HAP-1 (cell line): ENCODE measurements around the gene GLYATL1B.
"Not testable (repeated sequence)": the region's sequence is repeated elsewhere in the genome, so short reads cannot be mapped to it uniquely, and the experiment has no call there.

Experiments
- DNase-seq, 2 experiments: peaks; one replicate each; pipeline ENCODE4 v3.0.0-alpha.2; 2016 to 2020; ENCODE audit warnings: low spot score in 2 of 2
- H3K27me3 ChIP-seq: fragments of 250-450 bp; sonication (Bioruptor Pico); 2 replicates; pipeline ENCODE4 v1.5.1; 2020; ENCODE audit warnings: low read depth, mild to moderate bottlenecking, moderate library complexity
- H3K36me3 ChIP-seq: fragments of 250-450 bp; sonication (Bioruptor Pico); replicated peaks from 2 replicates; pipeline ENCODE4 v1.5.1; 2020; ENCODE audit warnings: mild to moderate bottlenecking
- H3K4me1 ChIP-seq: fragments of 250-450 bp; sonication (Bioruptor Pico); 2 replicates; pipeline ENCODE4 v1.5.1; 2020; ENCODE audit warnings: mild to moderate bottlenecking
- H3K4me3 ChIP-seq: fragments of 250-450 bp; sonication (Bioruptor Pico); 2 replicates; pipeline ENCODE4 v1.5.1; 2020; ENCODE audit warnings: mild to moderate bottlenecking, moderate library complexity
- H3K9me3 ChIP-seq: fragments of 250-450 bp; sonication (Bioruptor Pico); 2 replicates; pipeline ENCODE4 v1.5.1; 2020; ENCODE audit warnings: mild to moderate bottlenecking, moderate library complexity
- in situ Hi-C: fragments of 300-500 bp; cut with MboI; formaldehyde crosslinking; loops from 3 replicates; pipeline ENCODE4 v1.14.3; 2020; ENCODE audit warnings: low sequenced_read_pairs, inconsistent platforms, mixed read lengths

Gene GLYATL1B

DNA sequence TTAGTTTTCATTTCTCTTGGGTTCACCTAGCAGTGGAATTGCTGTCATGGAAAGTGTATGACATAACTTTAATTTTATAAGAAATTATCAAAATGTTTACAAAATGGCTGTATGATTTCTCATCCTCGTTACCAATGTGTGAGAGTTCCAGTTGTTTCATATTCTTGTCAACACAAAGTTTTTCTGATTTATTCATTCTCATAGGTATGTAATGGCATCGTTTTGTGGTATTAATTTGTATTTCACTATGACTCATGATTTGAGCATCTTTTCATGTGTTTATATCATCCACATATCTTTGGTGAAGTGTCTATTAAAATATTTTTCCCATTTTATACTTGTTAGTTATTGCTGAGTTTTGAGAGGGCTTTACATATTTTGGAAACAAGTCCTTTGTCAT is 26.4 kb downstream of the GLYATL1B start:
- in situ Hi-C loops: no loop called here
- Histone ChIP-seq H3K4me1 (peaks cover 7% of the 10 kb centered on the region; the same call in 1 of the 2 replicates), H3K9me3 (no peaks in the 10 kb centered on the region), H3K27me3 (no peaks in the 10 kb centered on the region), H3K4me3 (no peak overlapping the region), H3K36me3 (peaks cover 46% of the 10 kb centered on the region)
- no peak for DNase-seq

DNA sequence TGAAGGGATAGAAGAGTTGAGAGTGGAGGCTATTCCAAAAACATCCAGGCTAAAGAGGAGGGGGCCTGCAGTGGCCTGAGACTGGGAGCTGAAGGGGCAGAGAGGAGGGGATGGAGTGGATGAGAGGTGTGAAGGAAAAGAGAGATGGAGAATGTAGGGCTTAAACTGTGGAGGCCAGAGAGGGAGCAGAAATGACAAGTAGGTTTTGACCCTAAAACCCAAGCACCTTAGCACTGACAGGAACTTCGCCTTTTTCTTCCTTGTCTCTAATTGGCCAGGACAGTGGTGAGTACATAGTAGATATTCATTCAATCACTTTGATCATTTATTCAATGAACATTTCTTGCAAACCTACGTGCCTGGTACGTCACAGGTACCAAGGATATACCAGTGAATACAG is 28.2 kb downstream of the GLYATL1B start:
- Histone ChIP-seq H3K9me3 (0 out of 2 replicates have a peak, but pooled peaks cover 5% of the 10 kb centered on the region), H3K4me1 (peaks cover 5% of the 10 kb centered on the region; the same call in 1 of the 2 replicates), H3K36me3 (peaks cover 44% of the 10 kb centered on the region), H3K27me3 (no peaks in the 10 kb centered on the region), H3K4me3 (no peak overlapping the region)
- in situ Hi-C loops: no loop called here
- no peak for DNase-seq

DNA sequence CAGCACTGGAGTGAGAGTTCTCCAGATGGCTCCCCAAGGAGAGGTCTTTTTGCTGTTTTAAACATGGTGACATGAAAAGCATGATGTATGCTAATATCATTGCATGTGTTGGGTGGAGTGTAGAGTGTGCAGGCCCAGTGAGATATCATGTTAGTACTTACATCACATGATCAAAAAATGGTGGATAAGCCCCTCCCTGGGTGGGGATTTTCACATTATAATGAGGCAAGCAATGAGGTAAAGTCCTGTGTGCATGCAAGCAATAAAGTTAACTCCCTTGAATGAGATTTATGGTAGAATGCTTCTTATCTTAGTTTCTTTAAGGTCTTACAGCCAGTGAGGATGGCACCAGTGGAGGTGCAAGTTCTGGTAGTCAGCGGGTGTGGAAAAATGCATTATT is 29.4 kb downstream of the GLYATL1B start:
- Histone ChIP-seq H3K4me3 (no peak overlapping the region), H3K9me3 (0 out of 2 replicates have a peak, but pooled peaks cover 5% of the 10 kb centered on the region), H3K4me1 (no peaks in the 10 kb centered on the region), H3K36me3 (peaks cover 36% of the 10 kb centered on the region), H3K27me3 (no peaks in the 10 kb centered on the region)
- in situ Hi-C loops: no loop called here
- DNase-seq: no peak

DNA sequence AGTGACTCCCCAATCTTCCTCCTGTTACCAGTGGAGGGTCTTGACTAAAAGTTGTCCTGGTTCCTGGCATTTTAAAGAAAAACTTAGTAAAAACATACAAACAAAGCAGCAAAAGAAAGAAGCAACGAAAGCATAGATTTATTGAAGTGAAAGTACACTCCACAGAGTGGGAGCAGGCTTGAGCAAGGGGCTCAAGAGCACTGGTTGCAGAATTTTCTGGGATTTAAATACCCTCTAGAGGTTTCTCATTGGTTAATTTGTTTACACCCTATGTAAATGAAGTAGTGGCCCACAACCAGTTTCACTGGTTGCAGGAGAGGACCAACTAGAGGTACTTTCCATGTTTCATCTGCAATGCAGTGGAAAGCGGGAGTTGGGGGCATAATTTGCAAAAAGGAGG is 31.7 kb downstream of the GLYATL1B start:
- H3K9me3 ChIP-seq: 0 out of 2 replicates have a peak, but pooled peaks cover 5% of the 10 kb centered on the region
- in situ Hi-C loops: no loop called here
- no peaks in the 10 kb centered on the region for H3K4me1 ChIP-seq
- peaks cover 21% of the 10 kb centered on the region for H3K36me3 ChIP-seq
- no peak for DNase-seq
- H3K4me3 ChIP-seq: no peak overlapping the region
- no peaks in the 10 kb centered on the region for H3K27me3 ChIP-seq

DNA sequence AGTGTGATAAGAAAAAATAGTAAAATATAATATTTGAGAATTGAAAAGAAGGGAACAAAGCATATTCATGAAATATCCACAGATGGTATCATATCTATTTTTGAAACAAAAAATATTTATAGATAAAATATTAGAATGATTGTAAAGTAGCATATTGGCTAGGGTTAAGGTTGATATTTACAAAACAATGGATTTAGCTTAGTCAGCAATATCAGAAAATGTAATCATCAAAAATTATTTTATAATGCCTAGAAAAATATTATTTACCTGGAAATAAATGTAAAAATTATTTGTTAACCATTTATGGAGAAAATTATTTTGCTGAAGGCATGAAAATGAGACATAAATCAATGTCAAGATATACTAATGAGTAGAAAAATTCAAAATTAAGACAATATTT is 33.7 kb downstream of the GLYATL1B start:
- H3K4me3 ChIP-seq: no peak overlapping the region
- H3K9me3 ChIP-seq: 0 out of 2 replicates have a peak, but pooled peaks cover 5% of the 10 kb centered on the region
- no peaks in the 10 kb centered on the region for H3K27me3 ChIP-seq
- DNase-seq: no peak
- no peaks in the 10 kb centered on the region for H3K4me1 ChIP-seq
- H3K36me3 ChIP-seq: peaks cover 19% of the 10 kb centered on the region
- in situ Hi-C loops: no loop called here

DNA sequence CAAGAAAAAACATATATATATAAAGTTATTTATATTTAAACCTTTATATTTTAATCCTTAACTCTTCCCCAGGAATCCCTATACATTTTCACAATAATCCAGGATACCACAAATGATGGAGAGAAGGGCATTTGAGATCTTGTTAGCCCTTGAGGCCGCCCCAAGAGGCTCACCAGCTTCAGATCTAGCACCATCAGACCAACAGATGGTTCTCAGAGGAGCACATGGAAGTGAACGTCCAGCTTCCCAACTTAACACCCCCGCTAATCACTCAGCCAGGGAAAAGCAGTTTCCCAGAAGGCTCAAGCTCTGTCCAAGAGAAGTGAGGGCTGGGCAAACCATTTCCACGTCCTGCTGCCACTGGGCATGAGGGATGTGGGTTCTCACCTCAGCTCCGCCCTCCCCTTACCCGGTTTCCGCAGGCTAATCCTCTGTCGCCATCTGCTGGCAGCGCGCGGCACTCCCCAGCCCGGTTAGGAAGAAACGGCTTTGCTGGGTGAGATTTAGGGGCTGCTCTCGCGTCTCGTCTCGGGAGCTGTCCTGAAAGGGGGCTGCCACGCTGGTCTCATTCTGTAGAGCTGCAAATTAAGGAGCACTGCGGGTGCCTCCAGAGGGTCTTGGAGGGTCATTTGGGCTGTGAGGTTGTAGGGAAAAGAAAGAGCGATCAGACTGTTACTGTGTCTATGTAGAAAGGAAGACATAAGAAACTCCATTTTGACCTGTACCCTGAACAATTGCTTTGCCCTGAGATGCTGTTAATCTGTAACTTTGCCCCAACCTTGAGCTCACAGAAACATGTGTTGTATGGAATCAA is 49.7 kb downstream of the GLYATL1B start:
- DNase-seq: peak; percentile 65 to 91
- Histone ChIP-seq H3K27me3 (no peaks in the 10 kb centered on the region), H3K36me3 (no peaks in the 10 kb centered on the region), H3K4me1 (no peaks in the 10 kb centered on the region), H3K9me3 (no peaks in the 10 kb centered on the region), H3K4me3 (no peak overlapping the region)
- in situ Hi-C loops: no loop called here

DNA sequence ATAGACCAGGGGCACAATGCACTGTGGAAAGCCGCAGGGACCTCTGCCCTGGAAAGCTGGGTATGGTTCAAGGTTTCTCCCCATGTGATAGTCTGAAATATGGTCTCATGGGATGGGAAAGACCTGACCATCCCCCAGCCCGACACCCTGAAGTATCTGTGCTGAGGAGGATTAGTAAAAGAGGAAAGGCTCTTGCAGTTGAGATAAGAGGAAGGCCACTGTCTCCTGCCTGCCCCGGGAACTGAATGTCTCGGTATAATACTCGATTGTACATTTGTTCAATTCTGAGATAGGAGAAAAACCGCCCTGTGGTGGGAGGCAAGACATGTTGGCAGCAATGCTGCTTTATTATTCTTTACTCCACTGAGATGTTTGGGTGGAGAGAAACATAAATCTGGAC is 50.4 kb downstream of the GLYATL1B start:
- H3K27me3 ChIP-seq, DNase-seq, H3K4me3 ChIP-seq, H3K36me3 ChIP-seq, in situ Hi-C loops, H3K4me1 ChIP-seq, H3K9me3 ChIP-seq: not testable (repeated sequence)

DNA sequence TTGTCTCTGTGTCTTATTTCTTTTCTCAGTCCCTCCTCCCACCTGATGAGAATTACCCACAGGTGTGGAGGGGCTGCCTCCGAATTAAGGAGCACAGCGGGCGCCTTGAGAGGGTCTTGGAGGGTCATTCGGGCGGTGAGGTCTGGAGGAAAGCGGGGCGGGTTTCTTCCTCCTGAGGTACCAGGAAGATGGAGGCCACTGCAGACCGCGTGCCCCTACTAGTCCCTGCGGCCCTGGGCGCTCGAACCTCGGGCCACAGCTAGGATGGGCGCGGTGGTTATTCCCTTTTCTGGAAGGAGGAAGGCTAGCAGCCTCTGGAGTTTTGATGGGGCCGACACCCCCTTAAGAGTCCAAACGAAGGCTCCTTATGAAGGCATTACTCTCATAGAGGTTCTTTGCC is 51.1 kb downstream of the GLYATL1B start:
- in situ Hi-C loops: no loop called here
- Histone ChIP-seq H3K4me3 (no peak overlapping the region), H3K36me3 (no peaks in the 10 kb centered on the region), H3K27me3 (no peaks in the 10 kb centered on the region), H3K9me3 (no peaks in the 10 kb centered on the region), H3K4me1 (peaks cover 10% of the 10 kb centered on the region)
- no peak for DNase-seq

DNA sequence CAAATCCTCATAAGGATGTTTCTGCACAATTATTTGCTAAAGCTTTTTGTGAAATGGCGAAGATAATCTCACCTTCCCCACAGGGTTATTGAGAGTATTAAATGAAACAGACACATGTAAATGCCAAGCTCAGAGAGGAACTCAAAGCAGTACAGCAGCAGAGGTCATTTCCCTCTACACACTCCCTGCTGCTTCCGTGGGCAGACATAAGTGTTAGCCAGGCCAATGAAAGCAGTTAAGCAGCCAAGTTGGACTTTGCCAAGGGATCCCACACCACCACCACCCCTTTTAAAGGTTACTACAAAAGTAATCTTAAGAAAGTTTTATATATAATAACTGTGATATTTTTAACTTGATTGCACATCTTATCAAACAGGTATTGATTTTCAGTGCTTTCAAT is 52.5 kb downstream of the GLYATL1B start:
- DNase-seq: no peak
- H3K4me1 ChIP-seq: peaks cover 14% of the 10 kb centered on the region
- no peak overlapping the region for H3K4me3 ChIP-seq
- H3K27me3 ChIP-seq: no peaks in the 10 kb centered on the region
- in situ Hi-C loops: no loop called here
- no peaks in the 10 kb centered on the region for H3K36me3 ChIP-seq
- no peaks in the 10 kb centered on the region for H3K9me3 ChIP-seq

DNA sequence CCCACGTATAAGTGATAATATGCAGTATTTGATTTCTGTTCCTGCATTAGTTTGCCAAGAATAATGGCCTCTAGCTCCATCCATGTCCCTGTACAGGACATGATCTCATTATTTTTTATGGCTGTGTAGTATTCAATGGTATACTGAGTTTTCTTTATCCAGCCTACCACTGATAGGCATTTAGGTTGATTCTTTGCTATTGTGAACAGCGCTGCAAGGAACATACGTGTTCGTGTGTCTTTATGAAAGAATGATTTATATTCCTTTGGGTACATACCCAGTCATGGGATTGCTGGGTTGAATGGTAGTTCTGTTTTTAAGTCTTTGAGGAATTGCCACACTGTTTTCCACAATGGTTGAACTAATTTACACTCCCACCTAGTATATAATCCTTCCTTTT is 55.1 kb downstream of the GLYATL1B start:
- Histone ChIP-seq H3K27me3 (no peaks in the 10 kb centered on the region), H3K4me1 (peaks cover 22% of the 10 kb centered on the region)

DNA sequence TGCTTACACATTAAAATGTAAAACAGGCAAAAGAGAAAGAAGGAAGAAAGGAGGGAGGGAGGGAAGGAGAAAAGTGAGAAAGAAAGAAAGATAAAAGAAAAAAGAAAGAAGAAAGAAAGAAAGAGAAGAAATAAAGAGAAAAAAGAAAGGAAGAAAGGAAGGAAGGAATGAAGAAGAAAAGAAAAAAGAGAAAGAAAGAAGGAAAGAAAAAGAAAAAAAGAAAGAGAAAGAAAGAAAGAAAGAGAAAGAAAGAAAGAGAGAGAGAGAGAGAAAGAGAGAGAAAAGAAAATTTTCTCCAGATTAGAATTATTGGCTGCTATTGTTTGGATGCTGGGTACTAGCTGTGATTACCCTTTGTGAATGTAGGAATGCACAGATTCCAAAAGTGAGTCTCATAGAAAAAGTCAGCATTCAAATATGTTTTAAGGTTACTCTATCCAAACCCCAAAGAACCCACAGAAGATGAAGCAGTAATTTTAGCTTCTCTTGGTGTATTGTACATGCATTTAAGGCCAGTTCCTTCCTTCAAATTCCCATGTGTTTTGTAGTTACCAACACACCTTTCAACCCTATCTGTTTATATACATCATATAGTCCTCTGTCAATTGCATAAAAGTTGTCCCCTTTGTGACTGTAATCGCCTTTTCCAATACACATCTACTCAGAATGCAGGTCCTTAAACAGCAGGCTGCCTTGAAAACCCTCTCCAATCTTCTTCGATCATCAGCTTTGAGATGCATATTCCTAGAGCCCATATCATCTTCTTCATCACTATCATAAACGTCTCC is 55.8 kb downstream of the GLYATL1B start:
- in situ Hi-C loops: no loop called here
- peaks cover 22% of the 10 kb centered on the region for H3K4me1 ChIP-seq
- no peak for DNase-seq
- no peaks in the 10 kb centered on the region for H3K27me3 ChIP-seq
- H3K4me3 ChIP-seq: peak overlapping the region; percentile 51
- no peaks in the 10 kb centered on the region for H3K36me3 ChIP-seq
- no peaks in the 10 kb centered on the region for H3K9me3 ChIP-seq

More for the DNA sequence above, 55.1 kb downstream of the GLYATL1B start:
- no peak overlapping the region for H3K4me3 ChIP-seq
- in situ Hi-C loops: no loop called here
- no peak for DNase-seq
- no peaks in the 10 kb centered on the region for H3K36me3 ChIP-seq
- H3K9me3 ChIP-seq: no peaks in the 10 kb centered on the region

DNA sequence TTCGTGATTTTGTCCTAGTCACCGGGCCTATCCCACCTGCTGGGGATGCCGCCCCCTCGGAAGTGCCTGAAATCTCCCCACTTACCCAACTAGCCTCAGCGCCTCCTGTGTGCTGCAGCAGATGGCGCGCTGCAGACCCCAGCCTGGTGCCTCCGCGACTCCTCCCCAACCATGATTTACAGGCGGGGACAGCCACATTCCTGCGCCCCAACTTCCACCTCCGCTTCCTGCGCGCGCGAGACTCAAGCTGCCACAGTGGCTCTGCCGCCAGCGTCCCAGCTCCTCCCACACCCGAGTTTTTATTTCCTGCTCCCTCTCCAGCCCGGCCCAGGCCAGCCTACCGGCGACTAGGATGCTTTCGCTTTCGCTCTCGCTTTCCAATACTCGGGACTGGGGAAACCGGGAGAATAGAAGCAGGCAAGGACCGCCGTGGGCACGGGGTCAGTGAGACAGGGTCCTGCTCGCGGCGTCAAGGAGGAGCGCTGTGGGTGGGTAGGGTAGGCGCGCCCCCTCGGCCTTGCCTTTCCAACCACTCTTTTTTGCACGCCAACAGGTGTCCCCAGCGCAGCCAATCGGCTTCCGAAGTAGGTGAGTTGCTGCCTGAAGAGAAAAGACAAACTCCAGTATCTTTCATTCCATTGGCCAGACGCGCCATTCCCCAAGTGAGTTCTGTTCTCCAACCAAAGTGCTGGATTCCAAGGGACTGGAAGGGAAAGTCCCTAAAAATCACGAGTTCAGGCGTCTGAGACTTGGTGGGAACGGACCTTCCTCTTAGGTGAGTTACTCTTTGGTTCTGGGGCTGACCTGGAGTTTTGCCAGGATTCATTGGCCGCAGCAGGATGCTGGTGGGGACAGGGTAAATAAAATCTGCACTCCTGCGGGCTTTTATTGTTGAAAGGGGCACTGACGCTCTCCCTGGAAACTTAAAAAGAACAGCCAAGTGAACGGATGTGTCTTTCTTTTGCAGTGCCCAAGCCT is 56.7 kb downstream of the GLYATL1B start, which contains the start of gene FAM111A:
Gene FAM111A (plus strand): TSS at position 327 of the 978 bp plus-strand sequence. CDS start 6,017 bp downstream, outside the sequence.
- no peaks in the 10 kb centered on the region for H3K9me3 ChIP-seq
- H3K36me3 ChIP-seq: no peaks in the 10 kb centered on the region
- H3K4me3 ChIP-seq: peak within 1 kb of the TSS; percentile 51
- no peaks in the 10 kb centered on the region for H3K27me3 ChIP-seq
- in situ Hi-C loops: no loop called here
- peaks cover 22% of the 10 kb centered on the region for H3K4me1 ChIP-seq
- peak; percentile 41 to 80 for DNase-seq

DNA sequence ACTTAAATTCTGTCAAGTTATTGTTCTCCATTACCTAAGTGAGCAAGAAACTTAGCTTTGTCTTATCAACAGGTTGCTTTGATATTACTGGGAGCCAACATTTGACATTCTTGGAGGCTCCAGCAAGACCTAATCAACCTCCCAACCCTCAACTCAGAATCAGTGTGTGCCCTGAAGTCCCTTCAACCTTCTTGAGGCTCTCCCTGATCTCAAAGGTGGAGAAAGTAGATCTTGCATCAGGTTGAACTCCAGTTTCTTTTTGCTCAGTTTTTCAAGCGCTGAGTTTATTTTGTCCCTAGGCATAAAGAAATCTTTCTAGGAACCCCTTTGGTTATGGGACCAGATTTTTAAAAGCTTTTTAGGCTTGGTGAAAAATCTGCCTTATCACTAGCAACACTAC is 58.0 kb downstream of the GLYATL1B start:
- H3K27me3 ChIP-seq: no peaks in the 10 kb centered on the region
- peaks cover 6% of the 10 kb centered on the region; the same call in 1 of the 2 replicates for H3K36me3 ChIP-seq
- in situ Hi-C loops: no loop called here
- peaks cover 22% of the 10 kb centered on the region for H3K4me1 ChIP-seq
- DNase-seq: no peak
- H3K9me3 ChIP-seq: no peaks in the 10 kb centered on the region
- no peak overlapping the region for H3K4me3 ChIP-seq
